Thyroid gland (tissue), 4 donors: Measurements from ENCODE around the gene AP1S3. TPM values are rescaled to one million over a fixed set of nuclear protein-coding genes. Genes with fewer than 3 reads are reported as not detected.

Source experiments
- DNase-seq, 2 donors: peaks; one replicate each; pipeline ENCODE4 v3.0.0-alpha.2; 2019
- H3K27ac ChIP-seq, 3 donors: fragments of 200-600 bp; sonication (generic); 1 replicate in 2 of 3; 2 replicates in 1 of 3; pipeline ENCODE4 v1.5.1; 2016 to 2019; ENCODE audit warnings: mild to moderate bottlenecking in 1 of 3, moderate library complexity in 1 of 3
- H3K27me3 ChIP-seq: fragments of 200-600 bp; sonication (generic); one replicate; pipeline ENCODE4 v1.5.1; 2019
- H3K36me3 ChIP-seq, 2 donors: fragments of 200-600 bp; sonication (generic); one replicate each; pipeline ENCODE4 v1.5.1; 2016 to 2019
- H3K4me1 ChIP-seq, 2 donors: fragments of 200-600 bp; sonication (generic); one replicate each; pipeline ENCODE4 v1.5.1; 2017 to 2019
- H3K4me3 ChIP-seq, 3 donors: fragments of 200-600 bp; sonication (generic); replicated peaks in 1 of 3; 1 replicate in 2 of 3; 2 replicates in 1 of 3; pipeline ENCODE4 v1.5.1; 2016; ENCODE audit warnings: mild to moderate bottlenecking in 1 of 3
- H3K9me3 ChIP-seq: fragments of 200-600 bp; sonication (generic); one replicate; pipeline ENCODE4 v1.5.1; 2017
- CTCF ChIP-seq, 6 experiments: fragments of 200-600 bp in 3 of 6; fragments of 450-650 bp in 3 of 6; sonication (generic) in 3 of 6; IDR thresholded peaks; one replicate each; pipeline ENCODE4 v1.5.1; 2016 to 2019; ENCODE audit warnings: antibody characterized with exemption in 6 of 6, mild to moderate bottlenecking in 2 of 6, inconsistent platforms in 1 of 6, moderate library complexity in 1 of 6
- POLR2A ChIP-seq, 2 donors: fragments of 450-650 bp; IDR thresholded peaks; one replicate each; pipeline ENCODE4 v1.6.1; 2017; ENCODE audit warnings: antibody characterized with exemption in 2 of 2, mild to moderate bottlenecking in 2 of 2, moderate library complexity in 1 of 2
- WGBS, 2 donors: methylation state at CpG; one replicate each; pipeline ENCODE4 v1.1.5; 2017; 5-methylcytosine and 5-hydroxymethylcytosine counted together
- intact Hi-C: fragments of 100-400 bp; cut with DNase I; formaldehyde crosslinking; loops from one replicate; pipeline ENCODE4 v1.15.1; 2023
- total RNA-seq, 4 donors: library from RNA; depleted of rRNA; stranded (reverse); fragments of >200 nt; gene quantifications; one replicate each; pipeline ENCODE4 v1.2.3, GENCODE V29; 2016

The AP1S3 gene
- total RNA-seq, 4 donors from 2014 or later: 37.5 to 92.6 (median 44.8) TPM

DNA sequence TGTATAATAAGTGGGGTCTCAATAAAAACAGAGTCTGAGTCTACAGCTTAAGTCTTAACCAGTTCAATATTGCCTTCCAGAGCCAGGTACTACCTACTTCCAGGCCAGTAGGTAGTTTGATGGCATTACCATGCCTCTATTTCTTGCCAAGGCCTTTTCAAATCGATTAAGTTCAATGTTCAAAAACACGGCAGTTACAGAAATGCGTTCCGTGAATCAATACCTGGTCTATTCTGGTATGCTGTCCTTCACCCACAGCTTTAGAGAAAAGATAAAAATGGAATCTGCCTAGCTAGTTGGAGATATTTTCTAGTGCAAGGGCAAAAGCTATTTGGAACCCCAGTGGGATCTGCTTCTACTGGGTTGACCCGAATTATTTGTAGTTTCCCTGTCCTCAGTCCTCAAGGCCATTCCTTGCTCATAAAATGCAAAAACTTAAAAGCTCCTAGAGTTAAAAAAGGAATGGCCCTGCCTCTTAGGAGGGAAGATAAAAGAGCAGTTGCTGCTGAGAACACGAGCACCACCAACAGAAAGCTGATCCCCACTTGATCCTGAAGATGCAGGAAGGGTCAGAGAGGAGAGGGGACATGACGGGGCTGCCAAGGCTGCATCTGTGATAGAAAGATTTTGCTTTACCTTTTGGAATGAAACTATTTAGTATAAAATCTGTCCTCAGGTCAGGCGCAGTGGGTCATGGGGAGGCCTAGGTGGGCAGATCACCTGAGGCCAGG, 125.6 kb downstream of the AP1S3 start:
- Histone ChIP-seq H3K36me3 (no peaks in the 10 kb centered on the region), H3K4me1 (peaks cover 0 to 4% of the 10 kb centered on the region in 2 donors), H3K27me3 (no peaks in the 10 kb centered on the region), H3K9me3 (no peaks in the 10 kb centered on the region), H3K4me3 (no peak overlapping the region), H3K27ac (no peak overlapping the region)
- intact Hi-C loops: no loop called here
- TF ChIP-seq POLR2A (IDR thresholded peaks at IDR 0.05) (no peak), CTCF (IDR thresholded peaks at IDR 0.05) (no peak)
- DNase-seq: no peak
- WGBS, 2 donors: 96 to 97% methylated on average over 8 of the region's 8 CpGs

Other genes starting within 250 kb of the AP1S3 start
- gene SCG2, start 235.2 kb downstream of the AP1S3 start, total RNA-seq: 10 to 100 TPM in 1 of 4 donors, 1 to 10 TPM in 1, under 1 TPM in 2; 0.78 to 11.1 (median 3.1) TPM
- gene WDFY1, start 107.8 kb upstream of the AP1S3 start, total RNA-seq: 10 to 100 TPM; 49.4 to 87.7 (median 59.6) TPM
- gene MRPL44, start 119.9 kb upstream of the AP1S3 start, total RNA-seq: 10 to 100 TPM; 18.4 to 27.1 (median 25.3) TPM
- gene SERPINE2, start 201.7 kb upstream of the AP1S3 start, total RNA-seq: 10 to 100 TPM in 3 of 4 donors, 1 to 10 TPM in 1; 6.1 to 33.3 (median 20.3) TPM